Dermis blood vessel endothelial cell (primary cell): ENCODE data around the gene CMTM7. TPM values are rescaled to one million over a fixed set of nuclear protein-coding genes. Genes with fewer than 3 reads are reported as not detected.
"Not testable (repeated sequence)": the region's sequence is repeated elsewhere in the genome, so short reads cannot be mapped to it uniquely, and the experiment has no call there.

ENCODE experiments used
- DNase-seq: peaks from one replicate; pipeline ENCODE4 v3.0.0; 2010
- total RNA-seq: library from RNA; depleted of rRNA; stranded (reverse); fragments of >200 nt; gene quantifications from 2 replicates; pipeline ENCODE4 v1.2.3, GENCODE V29; 2014

CMTM7 gene
- total RNA-seq, 1 donor from 2014 or later = 31.3 TPM

- no peak for DNase-seq
These were observed 8.4 kb upstream of the CMTM7 start for GRCh38 chr3:32383136-32383711.

- DNase-seq = no peak
These were observed 6.7 kb upstream of the CMTM7 start for GRCh38 chr3:32384938-32385337.

GRCh38 chr3:32387512-32387911 is 4.1 kb upstream of the CMTM7 start:
- DNase-seq = no peak

- DNase-seq = not testable (repeated sequence)
These were observed 2.1 kb upstream of the CMTM7 start for GRCh38 chr3:32389577-32389976.

- peak; percentile 65 for DNase-seq
These were observed 1.1 kb downstream of the CMTM7 start for GRCh38 chr3:32392536-32393302.

- DNase-seq = no peak
These were observed 3.8 kb downstream of the CMTM7 start for GRCh38 chr3:32395496-32395895.

GRCh38 chr3:32397941-32398340 is 6.3 kb downstream of the CMTM7 start:
- DNase-seq = no peak

- no peak for DNase-seq
These were observed 6.9 kb downstream of the CMTM7 start for GRCh38 chr3:32398531-32398930.

GRCh38 chr3:32399030-32399620 is 7.5 kb downstream of the CMTM7 start:
- DNase-seq = peak; percentile 83

- no peak for DNase-seq
These were observed 9.5 kb downstream of the CMTM7 start for GRCh38 chr3:32401126-32401525.

GRCh38 chr3:32401556-32402081 is 10.0 kb downstream of the CMTM7 start:
- DNase-seq = peak; percentile 96

GRCh38 chr3:32403663-32404062 is 12.0 kb downstream of the CMTM7 start:
- peak; percentile 51 for DNase-seq

- DNase-seq = no peak
These were observed 13.1 kb downstream of the CMTM7 start for GRCh38 chr3:32404714-32405113.

- DNase-seq = no peak
These were observed 13.5 kb downstream of the CMTM7 start for GRCh38 chr3:32405155-32405554.

- peak; percentile 30 for DNase-seq
These were observed 14.2 kb downstream of the CMTM7 start for GRCh38 chr3:32405711-32406323.

GRCh38 chr3:32406486-32407408 is 15.1 kb downstream of the CMTM7 start:
- no peak for DNase-seq

GRCh38 chr3:32410367-32411246 is 19.0 kb downstream of the CMTM7 start:
- no peak for DNase-seq

- no peak for DNase-seq
These were observed 19.8 kb downstream of the CMTM7 start for GRCh38 chr3:32411442-32411841.

GRCh38 chr3:32412887-32413286 is 21.2 kb downstream of the CMTM7 start:
- DNase-seq = peak; percentile 59

GRCh38 chr3:32413845-32414521 is 22.3 kb downstream of the CMTM7 start:
- DNase-seq = no peak
